Prostate gland (tissue), 2 donors: ENCODE measurements around the gene PIAS4. TPM values are rescaled to one million over a fixed set of nuclear protein-coding genes. Genes with fewer than 3 reads are reported as not detected.

Experiments used
- DNase-seq: peaks from one replicate; pipeline ENCODE4 v3.0.0-alpha.2; 2019; ENCODE audit warnings: low spot score
- H3K27ac ChIP-seq, 2 donors: fragments of 200-600 bp; sonication (generic); 2 replicates each; pipeline ENCODE4 v1.5.1; 2017 to 2019
- H3K27me3 ChIP-seq: fragments of 200-600 bp; sonication (generic); replicated peaks from 2 replicates; pipeline ENCODE4 v1.5.1; 2019; ENCODE audit not compliant: insufficient read depth
- H3K36me3 ChIP-seq, 2 donors: fragments of 200-600 bp; sonication (generic); 1 replicate in 1 of 2; 2 replicates in 1 of 2; pipeline versions ENCODE4 v1.5.1 to v1.8.1; 2017 to 2019
- H3K4me1 ChIP-seq: fragments of 200-600 bp; sonication (generic); replicated peaks from 2 replicates; pipeline ENCODE4 v1.5.1; 2019
- H3K4me3 ChIP-seq, 2 donors: fragments of 200-600 bp; sonication (generic); 2 replicates each; pipeline ENCODE4 v1.5.1; 2017 to 2019
- H3K9me3 ChIP-seq: fragments of 200-600 bp; sonication (generic); 2 replicates; pipeline ENCODE4 v1.5.1; 2017
- POLR2A ChIP-seq: fragments of 450-650 bp; IDR thresholded peaks from one replicate; pipeline ENCODE4 v1.6.1; 2016; ENCODE audit warnings: antibody characterized with exemption, mild to moderate bottlenecking
- POLR2AphosphoS5 ChIP-seq: sonication (generic); formaldehyde crosslinking; IDR thresholded peaks from one replicate; pipeline ENCODE4 v1.6.1; 2017; ENCODE audit warnings: antibody characterized with exemption
- WGBS: methylation state at CpG from one replicate; pipeline ENCODE4 v1.1.5; 2018; 5-methylcytosine and 5-hydroxymethylcytosine counted together
- intact Hi-C: fragments of 100-400 bp; cut with DNase I; formaldehyde crosslinking; loops from one replicate; pipeline ENCODE4 v1.14.2; 2022
- total RNA-seq, 2 donors: library from RNA; depleted of rRNA; stranded (reverse); fragments of >200 nt; gene quantifications; one replicate each; pipeline ENCODE4 v1.1.0, GENCODE V29; 2016
- TF ChIP-seq, protein P1 (sequence below), 4 experiments: fragments of 200-600 bp in 2 of 4; fragments of 450-650 bp in 2 of 4; sonication (generic) in 2 of 4; IDR thresholded peaks; 1 replicate in 3 of 4; 2 replicates in 1 of 4; pipeline ENCODE4 v1.5.1; 2016 to 2019; ENCODE audit warnings: antibody characterized with exemption in 4 of 4, mild to moderate bottlenecking in 2 of 4, moderate library complexity in 2 of 4

The PIAS4 gene
- total RNA-seq, 2 donors from 2014 or later: 25.3 to 70.0 TPM

DNA sequence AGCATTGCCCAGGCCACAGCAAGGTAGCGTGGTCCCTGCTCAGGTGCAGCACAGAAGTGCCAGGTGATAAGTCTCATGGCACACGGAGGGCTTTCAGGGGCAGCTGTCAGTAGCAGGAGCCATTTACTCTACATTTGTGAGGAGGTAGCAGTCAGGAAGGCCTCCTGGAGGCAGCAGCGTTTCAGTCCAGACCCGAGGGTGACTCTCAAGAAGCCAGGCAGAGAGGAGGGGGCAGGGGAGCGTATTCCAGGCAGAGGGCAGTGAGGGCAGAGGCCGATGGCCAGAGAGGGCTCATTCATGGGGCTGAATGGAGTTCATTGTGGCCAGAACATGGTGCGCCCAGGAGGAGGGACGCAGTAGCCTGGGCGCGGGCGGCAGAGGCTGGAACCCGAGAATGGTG, 8.9 kb downstream of the PIAS4 start:
- Histone ChIP-seq H3K4me1 (peaks cover 19% of the 10 kb centered on the region), H3K27me3 (no peaks in the 10 kb centered on the region), H3K4me3 (no peak overlapping the region), H3K9me3 (no peaks in the 10 kb centered on the region), H3K27ac (peak overlapping the region; percentile 37 to 72), H3K36me3 (peaks cover 3 to 9% of the 10 kb centered on the region in 2 donors)
- WGBS: 88% methylated on average over 12 of the region's 12 CpGs
- TF ChIP-seq, protein P1, sequence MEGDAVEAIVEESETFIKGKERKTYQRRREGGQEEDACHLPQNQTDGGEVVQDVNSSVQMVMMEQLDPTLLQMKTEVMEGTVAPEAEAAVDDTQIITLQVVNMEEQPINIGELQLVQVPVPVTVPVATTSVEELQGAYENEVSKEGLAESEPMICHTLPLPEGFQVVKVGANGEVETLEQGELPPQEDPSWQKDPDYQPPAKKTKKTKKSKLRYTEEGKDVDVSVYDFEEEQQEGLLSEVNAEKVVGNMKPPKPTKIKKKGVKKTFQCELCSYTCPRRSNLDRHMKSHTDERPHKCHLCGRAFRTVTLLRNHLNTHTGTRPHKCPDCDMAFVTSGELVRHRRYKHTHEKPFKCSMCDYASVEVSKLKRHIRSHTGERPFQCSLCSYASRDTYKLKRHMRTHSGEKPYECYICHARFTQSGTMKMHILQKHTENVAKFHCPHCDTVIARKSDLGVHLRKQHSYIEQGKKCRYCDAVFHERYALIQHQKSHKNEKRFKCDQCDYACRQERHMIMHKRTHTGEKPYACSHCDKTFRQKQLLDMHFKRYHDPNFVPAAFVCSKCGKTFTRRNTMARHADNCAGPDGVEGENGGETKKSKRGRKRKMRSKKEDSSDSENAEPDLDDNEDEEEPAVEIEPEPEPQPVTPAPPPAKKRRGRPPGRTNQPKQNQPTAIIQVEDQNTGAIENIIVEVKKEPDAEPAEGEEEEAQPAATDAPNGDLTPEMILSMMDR (IDR thresholded peaks at IDR 0.05): no peak
- TF ChIP-seq POLR2A: no peak
- no peak for TF ChIP-seq POLR2AphosphoS5
- no peak for DNase-seq
- intact Hi-C loops: no loop called here

DNA sequence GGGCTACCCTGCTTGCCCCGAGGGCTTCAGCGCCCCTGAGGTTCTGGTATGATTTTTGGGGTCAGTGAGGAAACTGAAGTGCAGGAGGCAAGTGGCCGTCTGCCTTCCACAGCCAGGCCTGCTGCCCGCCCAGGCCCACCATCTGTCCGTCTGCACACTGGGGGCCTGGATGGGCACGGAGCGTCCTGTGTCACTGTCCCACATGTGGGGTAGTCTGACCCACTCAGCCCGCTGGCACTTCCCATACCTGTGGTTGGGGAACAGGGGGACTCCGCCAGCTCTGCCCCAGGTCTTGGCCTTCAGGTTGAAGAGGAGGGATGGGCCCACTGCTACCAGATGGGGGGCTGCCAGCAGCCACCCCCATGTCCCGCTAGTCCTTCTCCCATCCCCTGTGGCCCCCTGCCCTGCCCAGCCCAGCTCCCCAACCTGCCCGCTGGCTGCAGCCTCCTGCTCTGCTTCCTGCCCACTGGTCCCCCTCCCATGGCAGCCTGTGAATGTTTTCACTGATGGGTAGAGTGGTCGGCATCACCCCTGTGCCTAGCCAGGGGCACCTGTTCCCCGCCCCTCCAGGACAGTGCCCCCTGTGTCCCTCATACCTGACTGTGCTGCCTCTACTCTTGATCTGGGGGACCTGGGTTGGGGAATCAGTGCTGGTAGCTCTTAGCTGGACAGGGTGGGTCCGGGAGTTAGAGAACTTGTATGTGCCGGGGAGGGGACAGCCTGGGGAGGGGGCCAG, 9.5 kb downstream of the PIAS4 start:
- H3K27me3 ChIP-seq: no peaks in the 10 kb centered on the region
- peaks cover 3 to 9% of the 10 kb centered on the region in 2 donors for H3K36me3 ChIP-seq
- H3K9me3 ChIP-seq: no peaks in the 10 kb centered on the region
- H3K4me1 ChIP-seq: peaks cover 19% of the 10 kb centered on the region
- H3K27ac ChIP-seq: no peak overlapping the region
- TF ChIP-seq POLR2A (no peak), POLR2AphosphoS5 (no peak)
- TF ChIP-seq, protein P1 (IDR thresholded peaks at IDR 0.05): no peak
- no peak overlapping the region for H3K4me3 ChIP-seq
- no peak for DNase-seq
- intact Hi-C loops: no loop called here
- 90% methylated on average over 15 of the region's 15 CpGs for WGBS

DNA sequence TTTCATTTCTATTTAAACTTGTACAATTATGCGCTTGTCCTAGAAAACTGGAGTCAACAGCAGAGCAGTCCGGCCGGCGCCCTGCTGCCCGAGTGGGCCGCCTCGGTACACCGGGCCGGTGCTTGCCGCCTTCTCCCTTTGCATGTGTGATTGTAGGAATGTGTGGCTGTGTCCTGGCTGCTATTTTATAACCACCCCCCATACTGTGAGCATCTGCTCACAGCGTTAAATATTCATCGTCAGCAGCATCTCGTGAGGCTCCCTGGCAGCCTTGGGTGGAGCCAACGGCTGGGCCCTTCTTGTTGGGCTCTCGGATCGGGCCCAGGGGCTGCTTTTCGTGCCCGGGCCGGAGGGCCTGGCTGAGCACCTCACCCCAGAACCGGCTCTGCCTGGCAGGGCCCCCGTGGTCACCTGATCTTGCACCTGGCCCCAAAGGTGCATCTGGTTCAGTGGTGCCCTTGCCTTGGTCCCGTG, 10.6 kb downstream of the PIAS4 start:
- TF ChIP-seq, protein P1 (IDR thresholded peaks at IDR 0.05): no peak
- TF ChIP-seq POLR2AphosphoS5: no peak
- TF ChIP-seq POLR2A: no peak
- H3K36me3 ChIP-seq: peaks cover 3 to 9% of the 10 kb centered on the region in 2 donors
- peak overlapping the region in 1 of 2 donors; percentile 22 for H3K27ac ChIP-seq
- WGBS: 89% methylated on average over 22 of the region's 22 CpGs
- no peak overlapping the region for H3K4me3 ChIP-seq
- intact Hi-C loops: no loop called here
- no peaks in the 10 kb centered on the region for H3K9me3 ChIP-seq
- peaks cover 16% of the 10 kb centered on the region for H3K4me1 ChIP-seq
- no peaks in the 10 kb centered on the region for H3K27me3 ChIP-seq
- no peak for DNase-seq

DNA sequence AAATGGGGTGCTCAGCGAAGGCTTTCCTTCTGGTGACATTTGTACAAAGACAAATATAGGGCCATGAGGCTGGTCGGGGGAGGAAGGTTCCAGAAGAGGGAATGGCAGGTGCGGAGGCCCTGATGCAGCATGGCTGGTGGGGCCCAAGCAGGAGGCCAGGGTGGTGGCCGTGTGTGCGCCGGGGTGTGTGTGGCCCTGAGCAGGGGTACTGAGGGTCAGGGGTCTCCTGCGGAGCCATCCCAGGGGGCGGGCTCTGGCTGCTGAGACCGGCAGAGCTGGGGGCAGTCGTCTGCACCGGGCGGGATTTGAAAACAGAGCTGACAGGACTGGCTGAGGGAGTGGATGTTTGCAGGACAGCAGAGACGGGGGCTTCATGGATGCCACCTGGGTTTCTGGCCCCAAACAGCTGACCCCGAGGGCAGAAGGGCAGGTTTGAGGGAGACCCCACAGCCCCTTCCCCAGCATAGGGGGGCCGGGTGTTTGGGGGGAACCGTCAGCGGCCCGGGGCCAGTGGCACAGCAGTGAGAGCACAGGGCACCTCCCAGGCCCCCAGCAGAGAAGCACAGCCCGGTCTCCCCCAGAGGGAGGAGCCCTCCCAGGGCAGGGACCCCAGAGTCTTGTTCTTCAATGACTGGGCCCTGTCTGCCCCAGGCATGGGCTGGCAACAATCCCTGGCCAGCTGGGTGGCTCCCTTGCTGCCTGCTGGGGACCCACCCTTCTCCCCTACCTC, 11.4 kb downstream of the PIAS4 start:
- H3K4me3 ChIP-seq: no peak overlapping the region

More for the DNA sequence above, 11.4 kb downstream of the PIAS4 start:
- DNase-seq: no peak
- H3K27ac ChIP-seq: peak overlapping the region in 1 of 2 donors; percentile 22
- TF ChIP-seq, protein P1 (IDR thresholded peaks at IDR 0.05): no peak
- no peak for TF ChIP-seq POLR2AphosphoS5
- TF ChIP-seq POLR2A: no peak
- no peaks in the 10 kb centered on the region for H3K9me3 ChIP-seq
- H3K36me3 ChIP-seq: peaks cover 0 to 2% of the 10 kb centered on the region in 2 donors
- peaks cover 16% of the 10 kb centered on the region for H3K4me1 ChIP-seq
- H3K27me3 ChIP-seq: no peaks in the 10 kb centered on the region
- 85% methylated on average over 19 of the region's 19 CpGs for WGBS
- intact Hi-C loops: no loop called here
